NB4 (cell line): ENCODE data around the gene KCNK4.

Experiments
- DNase-seq: peaks from one replicate; pipeline ENCODE4 v3.0.0; 2010; ENCODE audit warnings: low read depth
- H3K4me3 ChIP-seq: one replicate; pipeline ENCODE4 v1.5.1; 2011; ENCODE audit warnings: mild to moderate bottlenecking, low read depth, low read length, moderate library complexity
- MYC ChIP-seq: IDR thresholded peaks from 2 replicates; pipeline ENCODE4 v1.6.1; 2011; ENCODE audit warnings: low read depth, low read length
- POLR2A ChIP-seq: IDR thresholded peaks from 2 replicates; pipeline ENCODE4 v1.6.1; 2011; ENCODE audit warnings: mild to moderate bottlenecking; ENCODE audit not compliant: insufficient read length; ENCODE audit errors: extremely low read depth
- TF ChIP-seq, protein P1 (sequence below): IDR thresholded peaks from one replicate; pipeline ENCODE4 v1.5.1; 2012; ENCODE audit warnings: low read depth, low read length
- TF ChIP-seq, protein P2 (sequence below): IDR thresholded peaks from 2 replicates; pipeline ENCODE4 v1.6.1; 2011; ENCODE audit warnings: low read depth, low read length

Gene KCNK4

GRCh38 chr11:64288353-64288750, 2.8 kb upstream of the KCNK4 start:
- no peak for DNase-seq
- TF ChIP-seq, protein P1, sequence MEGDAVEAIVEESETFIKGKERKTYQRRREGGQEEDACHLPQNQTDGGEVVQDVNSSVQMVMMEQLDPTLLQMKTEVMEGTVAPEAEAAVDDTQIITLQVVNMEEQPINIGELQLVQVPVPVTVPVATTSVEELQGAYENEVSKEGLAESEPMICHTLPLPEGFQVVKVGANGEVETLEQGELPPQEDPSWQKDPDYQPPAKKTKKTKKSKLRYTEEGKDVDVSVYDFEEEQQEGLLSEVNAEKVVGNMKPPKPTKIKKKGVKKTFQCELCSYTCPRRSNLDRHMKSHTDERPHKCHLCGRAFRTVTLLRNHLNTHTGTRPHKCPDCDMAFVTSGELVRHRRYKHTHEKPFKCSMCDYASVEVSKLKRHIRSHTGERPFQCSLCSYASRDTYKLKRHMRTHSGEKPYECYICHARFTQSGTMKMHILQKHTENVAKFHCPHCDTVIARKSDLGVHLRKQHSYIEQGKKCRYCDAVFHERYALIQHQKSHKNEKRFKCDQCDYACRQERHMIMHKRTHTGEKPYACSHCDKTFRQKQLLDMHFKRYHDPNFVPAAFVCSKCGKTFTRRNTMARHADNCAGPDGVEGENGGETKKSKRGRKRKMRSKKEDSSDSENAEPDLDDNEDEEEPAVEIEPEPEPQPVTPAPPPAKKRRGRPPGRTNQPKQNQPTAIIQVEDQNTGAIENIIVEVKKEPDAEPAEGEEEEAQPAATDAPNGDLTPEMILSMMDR: no peak
- no peak for TF ChIP-seq MYC
- TF ChIP-seq, protein P2, sequence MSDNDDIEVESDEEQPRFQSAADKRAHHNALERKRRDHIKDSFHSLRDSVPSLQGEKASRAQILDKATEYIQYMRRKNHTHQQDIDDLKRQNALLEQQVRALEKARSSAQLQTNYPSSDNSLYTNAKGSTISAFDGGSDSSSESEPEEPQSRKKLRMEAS: no peak
- no peak for TF ChIP-seq POLR2A
- H3K4me3 ChIP-seq: no peak overlapping the region

DNA sequence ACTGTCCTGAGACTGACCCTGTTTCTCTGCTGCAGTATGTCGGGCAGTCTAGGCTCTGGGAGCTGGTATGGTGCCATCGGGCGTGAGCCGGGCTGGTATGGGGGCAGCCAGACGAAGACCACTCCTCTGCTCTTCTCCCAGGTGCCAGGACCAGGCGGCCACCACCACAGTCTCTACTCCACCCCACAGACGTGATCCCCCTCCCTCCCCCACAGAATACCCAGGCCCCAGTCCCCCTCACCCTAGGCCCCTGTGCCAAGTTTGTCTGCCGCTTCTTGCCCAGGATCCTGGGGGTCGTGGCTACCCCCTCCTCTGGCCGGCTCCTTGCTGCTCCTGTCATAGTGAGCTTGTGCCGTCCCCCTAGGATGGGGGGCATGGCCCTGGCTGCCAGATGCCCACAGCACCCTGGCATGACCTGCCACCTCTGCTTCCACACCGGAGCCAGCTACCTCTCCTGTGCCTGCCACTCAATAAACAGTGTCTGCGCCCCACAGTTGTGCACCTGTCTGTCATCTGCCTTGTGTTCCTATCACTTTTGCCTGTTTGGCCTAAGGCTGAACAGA, 2.0 kb upstream of the KCNK4 start:
- no peak overlapping the region for H3K4me3 ChIP-seq
- no peak for DNase-seq
- TF ChIP-seq, protein P2: no peak
- TF ChIP-seq POLR2A: no peak
- TF ChIP-seq MYC: no peak
- TF ChIP-seq, protein P1: no peak

DNA sequence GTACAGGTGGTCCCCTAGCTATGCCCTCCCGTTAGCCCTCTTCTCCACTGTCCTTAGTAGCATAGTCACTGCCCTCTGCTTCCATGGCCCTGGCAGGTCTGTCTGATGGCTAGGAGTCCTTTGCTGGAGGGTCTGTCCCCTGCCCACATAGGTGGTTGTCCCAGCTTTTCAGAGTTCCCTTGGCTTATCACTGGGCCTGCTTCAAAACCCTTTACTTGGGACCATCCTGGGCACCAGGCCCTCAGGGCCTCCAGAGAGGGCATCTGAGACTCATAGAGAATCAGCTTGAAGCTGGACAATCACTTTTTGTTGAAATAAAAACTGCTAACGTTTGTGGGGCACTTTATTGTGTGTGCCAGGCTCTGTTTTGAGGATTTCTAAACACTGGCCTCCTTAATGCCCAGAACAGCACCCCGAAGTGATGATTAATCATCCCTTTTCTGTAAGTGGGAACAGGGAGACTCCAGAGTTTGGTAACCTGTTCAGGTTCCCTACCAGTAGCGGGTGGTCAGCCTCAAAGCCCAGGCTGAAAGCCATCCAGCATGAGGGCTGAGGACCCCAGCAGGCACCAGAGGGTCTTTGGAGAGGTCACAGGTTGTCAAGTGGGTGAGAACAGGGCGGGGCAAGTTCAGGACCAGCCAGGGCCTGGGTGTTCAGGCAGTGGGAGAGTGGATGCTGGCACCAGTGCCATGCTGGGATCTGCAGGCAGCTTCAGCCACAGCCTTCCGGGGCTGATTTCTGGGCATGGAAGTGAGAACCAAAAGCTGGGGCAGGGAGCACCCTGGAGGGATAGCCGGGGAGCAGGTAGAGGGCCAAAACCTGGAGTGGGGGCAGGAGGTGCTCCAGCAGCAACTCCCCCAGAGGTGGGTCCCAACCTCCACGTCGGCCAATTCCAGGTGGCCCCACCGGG, 495 bp upstream of the KCNK4 start:
- DNase-seq: no peak
- TF ChIP-seq, protein P1: no peak
- no peak for TF ChIP-seq MYC
- TF ChIP-seq, protein P2: no peak
- TF ChIP-seq POLR2A: no peak
- H3K4me3 ChIP-seq: no peak overlapping the region

- no peak for DNase-seq
- TF ChIP-seq POLR2A (no peak), MYC (no peak)
- TF ChIP-seq, protein P2: no peak
- TF ChIP-seq, protein P1: no peak
- no peak overlapping the region for H3K4me3 ChIP-seq
Observed at GRCh38 chr11:64291752-64292459, 804 bp downstream of the KCNK4 start.

DNA sequence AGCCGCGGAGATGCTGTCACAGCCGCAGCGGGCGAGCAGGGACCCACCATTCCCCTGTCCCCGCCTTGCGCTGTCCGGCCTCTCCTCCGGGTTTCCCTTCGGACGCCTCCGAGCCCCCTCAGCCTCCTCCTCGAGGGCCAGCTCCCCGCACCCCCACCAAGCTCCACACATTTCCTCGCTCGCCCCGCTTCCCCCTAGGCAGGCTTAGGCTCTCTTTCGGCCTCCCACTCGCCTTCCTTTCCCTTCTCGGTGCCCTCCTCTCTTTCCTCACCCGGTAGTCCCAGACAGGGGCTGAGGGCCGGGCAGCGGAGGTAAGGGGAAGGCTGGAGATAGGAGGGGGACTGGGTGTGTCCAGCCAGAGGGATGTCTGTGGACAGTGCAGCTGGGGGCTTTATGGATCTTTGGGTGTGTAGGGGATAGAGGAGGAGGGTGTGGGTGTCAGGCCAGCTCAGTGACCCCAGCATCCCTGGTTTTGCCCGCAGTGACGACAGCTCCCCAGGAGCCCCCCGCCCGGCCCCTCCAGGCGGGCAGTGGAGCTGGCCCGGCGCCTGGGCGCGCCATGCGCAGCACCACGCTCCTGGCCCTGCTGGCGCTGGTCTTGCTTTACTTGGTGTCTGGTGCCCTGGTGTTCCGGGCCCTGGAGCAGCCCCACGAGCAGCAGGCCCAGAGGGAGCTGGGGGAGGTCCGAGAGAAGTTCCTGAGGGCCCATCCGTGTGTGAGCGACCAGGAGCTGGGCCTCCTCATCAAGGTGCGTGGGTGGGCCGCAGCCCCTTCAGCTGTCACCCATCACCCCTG, 1.6 kb downstream of the KCNK4 start:
- no peak overlapping the region for H3K4me3 ChIP-seq
- no peak for DNase-seq

More for the DNA sequence above, 1.6 kb downstream of the KCNK4 start:
- no peak for TF ChIP-seq POLR2A
- TF ChIP-seq, protein P2: no peak
- TF ChIP-seq, protein P1: no peak
- no peak for TF ChIP-seq MYC
